ENCODE data around the gene R3HDM4.
A peak's percentile ranks its signal among the peaks of the same experiment; 100 is the strongest.
"Not testable (repeated sequence)": the region's sequence is repeated elsewhere in the genome, so short reads cannot be mapped to it uniquely, and the experiment has no call there.

Gene R3HDM4

GRCh38 chr19:911197-912033 lies 1.6 kb downstream of the R3HDM4 start:
- no peak for DNase-seq

GRCh38 chr19:907183-907853 lies 5.7 kb downstream of the R3HDM4 start:
- no peak for DNase-seq

DNA sequence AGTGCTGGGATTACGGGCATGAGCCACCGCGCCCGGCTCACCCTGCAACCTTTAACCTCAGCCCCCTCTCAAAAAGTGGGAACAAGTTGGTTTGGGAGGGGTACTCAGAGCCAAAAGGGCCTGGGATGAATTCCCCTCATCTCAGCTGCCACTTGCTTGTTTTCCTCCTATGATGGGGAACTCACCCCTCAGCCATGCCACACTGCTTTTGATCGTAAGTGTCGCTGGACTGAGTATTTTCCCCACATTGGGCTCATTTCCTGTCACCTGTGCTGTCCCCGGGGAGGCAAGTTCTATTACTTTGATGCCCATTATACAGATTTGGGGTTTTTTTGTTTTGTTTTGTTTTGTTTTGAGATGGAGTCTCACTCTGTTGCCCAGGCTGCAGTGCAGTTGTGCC lies 6.5 kb downstream of the R3HDM4 start:
- DNase-seq, result no peak

DNA sequence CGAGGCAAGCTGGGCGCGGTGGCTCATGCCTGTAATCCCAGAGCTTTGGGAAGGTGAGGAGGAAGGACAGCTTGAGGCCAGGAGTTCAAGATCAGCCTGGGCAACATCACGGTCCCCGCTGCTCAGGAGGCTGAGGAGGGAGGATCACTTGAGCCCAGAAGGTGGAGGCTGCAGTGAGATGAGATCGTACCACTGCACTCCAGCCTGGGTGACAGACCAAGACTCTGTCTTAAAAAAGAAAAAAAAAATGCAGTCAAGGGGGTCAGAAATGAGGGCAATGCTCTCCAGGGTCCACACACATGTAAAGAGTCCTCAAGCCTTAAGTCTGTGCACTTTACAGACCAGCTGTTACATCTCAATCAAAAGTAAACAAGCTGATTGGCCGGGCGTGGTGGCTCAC lies 8.5 kb downstream of the R3HDM4 start:
- DNase-seq, result no peak

- no peak for DNase-seq
Measured at GRCh38 chr19:903266-903797, 9.7 kb downstream of the R3HDM4 start.

- DNase-seq, result no peak
Measured at GRCh38 chr19:902446-903226, 10.4 kb downstream of the R3HDM4 start.

DNA sequence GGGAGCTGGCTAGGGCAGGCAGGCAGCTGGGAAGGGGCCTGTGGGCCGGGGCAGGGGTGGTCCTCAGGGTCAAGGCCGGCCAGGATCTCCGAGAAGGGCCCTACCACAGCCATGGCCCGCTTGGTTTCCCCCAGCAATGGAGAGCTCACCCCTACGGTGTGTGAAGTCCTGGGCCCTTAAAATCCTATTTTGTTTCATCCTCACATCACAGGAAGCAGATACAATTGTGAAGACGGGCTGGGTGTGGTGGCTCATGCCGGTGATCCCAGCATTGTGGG lies 11.0 kb downstream of the R3HDM4 start:
- no peak for DNase-seq

DNA sequence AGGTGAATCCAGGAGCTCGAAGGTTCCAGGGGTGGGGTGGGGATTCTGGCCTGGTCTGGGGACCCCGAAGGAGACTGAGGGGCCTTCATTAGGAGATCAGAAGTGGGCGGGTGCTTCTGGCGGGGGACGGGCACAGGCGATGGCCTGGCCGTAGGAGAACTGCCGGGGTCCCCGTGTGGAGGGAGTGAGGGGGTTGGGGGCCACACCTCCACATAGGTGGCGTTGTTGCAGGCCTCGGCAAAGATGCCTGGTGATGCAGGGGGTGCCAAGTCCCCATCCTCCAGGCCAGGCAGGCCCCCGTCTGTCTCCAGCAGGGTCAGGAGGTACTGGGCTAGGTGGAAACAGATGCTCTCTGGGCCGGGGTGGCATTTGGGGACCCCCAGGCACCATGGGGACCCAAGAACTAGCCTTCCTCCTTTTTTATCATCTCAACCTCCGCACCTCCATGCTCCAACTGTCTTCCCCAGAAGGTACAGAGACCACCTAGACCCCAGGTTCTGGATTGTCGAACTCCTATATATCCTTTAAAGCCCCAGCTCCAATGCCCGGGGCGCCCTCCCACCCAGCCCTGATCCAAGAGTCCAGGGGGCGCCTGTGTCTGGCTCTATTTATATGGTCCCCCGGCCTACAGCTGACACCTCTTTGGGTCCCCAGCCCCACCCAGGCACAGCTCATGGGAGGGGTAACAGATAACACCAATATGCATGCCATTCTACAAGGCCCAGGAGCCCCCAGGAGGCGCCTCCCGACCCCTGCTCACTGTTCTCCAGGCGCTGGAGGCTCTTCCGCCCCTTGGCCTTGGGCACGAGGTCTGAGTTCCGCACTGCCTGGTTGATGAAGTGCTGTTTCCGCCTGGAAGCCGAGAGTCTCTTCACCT lies 11.6 kb downstream of the R3HDM4 start:
- no peak for DNase-seq

GRCh38 chr19:900302-901111 lies 12.5 kb downstream of the R3HDM4 start:
- DNase-seq, result no peak

GRCh38 chr19:900043-900301 lies 13.0 kb downstream of the R3HDM4 start:
- DNase-seq, result no peak

GRCh38 chr19:899336-900042 lies 13.5 kb downstream of the R3HDM4 start:
- no peak for DNase-seq

DNA sequence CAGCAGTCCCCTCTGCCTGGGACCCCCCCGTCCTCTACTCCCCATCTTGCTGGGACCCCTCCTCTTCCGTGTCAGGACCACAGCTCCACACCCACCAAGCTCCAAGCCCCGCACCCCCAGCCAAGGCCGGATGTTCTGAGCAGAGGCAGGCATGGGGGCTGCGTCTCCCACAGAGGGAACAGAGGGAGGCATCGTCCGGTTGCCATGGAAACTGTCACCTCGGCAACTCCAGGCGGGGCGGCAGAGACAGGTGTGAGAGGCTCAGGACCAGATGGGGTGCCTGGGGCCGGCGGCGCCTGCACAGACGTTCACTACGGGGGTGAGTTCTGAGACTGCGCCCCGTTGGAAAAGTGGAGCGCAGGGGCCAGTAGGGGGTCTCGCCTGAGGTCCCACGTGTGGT lies 14.4 kb downstream of the R3HDM4 start:
- DNase-seq, result no peak

DNA sequence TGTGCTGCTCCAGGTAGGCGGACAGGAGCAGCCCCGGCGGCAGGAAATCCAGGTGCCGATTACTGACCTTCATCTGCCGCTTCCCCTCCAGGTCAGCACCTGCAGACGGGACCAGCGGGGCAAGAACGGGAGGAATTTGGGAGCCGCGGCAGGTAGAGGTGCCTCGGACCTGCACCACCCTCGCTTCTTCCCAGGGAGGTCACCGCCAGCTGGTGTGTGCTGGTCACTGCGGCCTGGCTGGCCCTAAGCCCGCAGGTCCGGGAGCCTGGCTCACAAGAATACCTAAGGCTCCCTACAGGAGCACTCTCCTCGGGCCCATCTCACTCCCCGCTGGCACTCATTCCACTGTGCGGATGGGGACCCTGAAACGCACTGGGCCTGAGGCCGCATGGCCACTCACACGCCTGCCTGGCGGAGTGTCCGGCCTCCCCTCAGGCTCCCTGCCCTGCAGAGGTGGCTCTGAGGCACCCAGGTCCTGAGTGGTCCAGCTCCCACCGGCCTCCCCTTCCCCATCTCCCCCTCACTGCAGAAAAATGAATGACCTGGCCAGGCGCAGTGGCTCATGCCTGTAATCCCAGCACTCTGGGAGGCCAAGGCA lies 15.5 kb downstream of the R3HDM4 start:
- no peak for DNase-seq

GRCh38 chr19:896999-897398 lies 16.0 kb downstream of the R3HDM4 start:
- DNase-seq, result no peak

- DNase-seq, result no peak
Measured at GRCh38 chr19:896434-896833, 16.6 kb downstream of the R3HDM4 start.

GRCh38 chr19:892894-893689 lies 19.9 kb downstream of the R3HDM4 start, which contains the start of the genes MED16 and RNU6-9:
MED16 (minus strand) TSS chr19:893187; CDS start chr19:891131, 2,056 bp downstream.
RNU6-9 (plus strand) TSS chr19:893484.
- DNase-seq, result peak; percentile 78 to 94

- no peak for DNase-seq
Measured at GRCh38 chr19:892243-892893, 20.7 kb downstream of the R3HDM4 start.

- DNase-seq, result not testable (repeated sequence)
Measured at GRCh38 chr19:891421-892200, 21.4 kb downstream of the R3HDM4 start.
